BJ (cell line): ENCODE data around the gene IPO11. TPM values are rescaled to one million over a fixed set of nuclear protein-coding genes. Genes with fewer than 3 reads are reported as not detected.
A peak's percentile ranks its signal among the peaks of the same experiment; 100 is the strongest.

Source experiments
- CTCF ChIA-PET: fragments of 350-600 bp; formaldehyde crosslinking; extraction: SDS; loops from one replicate; lab custom pipeline; 2021; ENCODE audit warnings: antibody characterized with exemption, inconsistent platforms; lab: Yijun Ruan, JAX
- POLR2A ChIA-PET: fragments of 300-600 bp; sonication (Branson Sonifier 250); formaldehyde crosslinking; extraction: SDS; loops from one replicate; lab custom pipeline; 2021; ENCODE audit warnings: antibody characterized with exemption; lab: Charles Lee
- DNase-seq: peaks from one replicate; pipeline ENCODE4 v3.0.0-alpha.2; 2011; ENCODE audit warnings: low read depth
- H3K27me3 ChIP-seq: 2 replicates; pipeline ENCODE4 v1.6.0; 2011; ENCODE audit warnings: low read length; ENCODE audit not compliant: control insufficient read depth, insufficient read depth
- H3K36me3 ChIP-seq: 2 replicates; pipeline ENCODE4 v1.5.1; 2011; ENCODE audit warnings: low read length; ENCODE audit not compliant: control insufficient read depth, insufficient read depth
- H3K4me3 ChIP-seq: 2 replicates; pipeline ENCODE4 v1.5.1; 2011; ENCODE audit warnings: low read depth, mild to moderate bottlenecking, control low read depth, low read length
- CTCF ChIP-seq: IDR thresholded peaks from 2 replicates; pipeline ENCODE4 v1.5.1; 2011; ENCODE audit warnings: low read depth, mild to moderate bottlenecking, control low read depth, inconsistent platforms, low read length, moderate library complexity; ENCODE audit not compliant: insufficient read depth
- polyA plus RNA-seq: library from polyadenylated mRNA; depleted of rRNA; stranded (reverse); fragments of >200 nt; gene quantifications from 2 replicates; pipeline ENCODE4 v1.2.3, GENCODE V29; 2011

IPO11 gene
- polyA plus RNA-seq, 1 experiment = 25.7 TPM

DNA sequence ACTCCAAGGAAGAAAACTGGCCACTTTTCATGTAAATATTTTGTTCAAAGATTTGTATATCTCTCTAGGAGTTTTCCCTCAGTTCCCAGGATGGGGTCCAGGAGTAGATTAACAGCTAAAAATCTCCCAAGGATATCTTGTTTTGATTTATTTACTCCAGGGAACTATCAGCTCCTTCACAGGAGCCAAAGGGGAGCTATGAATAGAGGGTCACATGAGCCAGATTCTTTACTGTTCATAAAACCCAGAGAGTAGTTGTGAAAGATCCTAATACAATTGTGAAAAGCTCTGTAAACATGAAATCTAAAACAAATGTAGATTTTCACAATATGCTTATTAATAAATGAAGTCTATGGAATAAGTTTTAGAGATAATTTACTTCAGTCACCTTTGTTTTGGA is 25.7 kb upstream of the IPO11 start:
- DNase-seq = no peak
- CTCF ChIA-PET = interaction anchor here (1.3 to 1.7 kb wide), 2 partner anchors 8 to 15 kb away, joined by 4 to 5 read pairs; no protein-coding TSS in a partner anchor
- TF ChIP-seq CTCF = no peak
- H3K36me3 ChIP-seq = peaks cover 2% of the 10 kb centered on the region
- H3K27me3 ChIP-seq = no peaks in the 10 kb centered on the region
- POLR2A ChIA-PET = no interaction called here
- no peak overlapping the region for H3K4me3 ChIP-seq

GRCh38 chr5:62395210-62395950 is 17.2 kb upstream of the IPO11 start:
- peaks cover 10% of the 10 kb centered on the region for H3K36me3 ChIP-seq
- ChIA-PET CTCF (interaction anchor here (0.6 kb wide), 1 partner anchor 1382 kb away, joined by 3 read pairs; no protein-coding TSS in a partner anchor), POLR2A (no interaction called here)
- no peak for DNase-seq
- no peak overlapping the region for H3K4me3 ChIP-seq
- no peaks in the 10 kb centered on the region for H3K27me3 ChIP-seq
- no peak for TF ChIP-seq CTCF

GRCh38 chr5:62403411-62404250 is 8.9 kb upstream of the IPO11 start, which contains the start of gene DIMT1:
TSS of gene DIMT1 (minus strand) at chr5:62403905. CDS start at chr5:62403772, 133 bp downstream.
- H3K27me3 ChIP-seq = no peaks in the 10 kb centered on the region
- ChIA-PET CTCF (interaction anchor here (1.1 to 2.6 kb wide), 4 partner anchors 8 to 16 kb away, joined by 3 to 8 read pairs (median 4); partner anchors contain the start of gene IPO11), POLR2A (interaction anchor here (0.6 to 1.6 kb wide), 5 partner anchors 9 to 114 kb away, joined by 3 to 13 read pairs (median 4); partner anchors contain the start of gene IPO11)
- peak within 1 kb of the TSS; percentile 92 for H3K4me3 ChIP-seq
- H3K36me3 ChIP-seq = no peaks in the 10 kb centered on the region
- peak; percentile 86 for DNase-seq
- TF ChIP-seq CTCF = no peak

DNA sequence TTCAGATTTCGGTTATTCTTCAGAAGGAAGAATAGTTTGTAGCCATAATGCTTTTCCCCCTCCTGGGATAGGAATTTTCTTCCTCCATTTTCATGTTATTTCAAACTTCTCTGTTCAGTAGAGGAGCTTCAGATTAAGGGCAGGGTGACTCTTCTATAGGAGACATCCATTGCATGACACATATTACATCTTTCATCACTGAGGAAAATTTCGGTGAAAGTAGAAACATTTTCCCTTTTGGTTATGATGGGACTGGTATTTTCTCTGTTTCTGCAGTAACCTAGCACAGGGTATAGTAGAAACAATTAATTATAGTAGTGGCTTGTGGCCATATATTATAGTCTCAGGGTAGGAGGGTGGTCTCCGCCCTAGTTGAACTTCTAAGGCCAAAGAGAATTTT is 1.1 kb downstream of the IPO11 start:
- CTCF ChIA-PET = no interaction called here
- Histone ChIP-seq H3K4me3 (peak overlapping the region; percentile 89), H3K27me3 (no peaks in the 10 kb centered on the region), H3K36me3 (no peaks in the 10 kb centered on the region)
- no peak for DNase-seq
- no peak for TF ChIP-seq CTCF
- POLR2A ChIA-PET = no interaction called here

GRCh38 chr5:62418462-62419076 is 6.0 kb downstream of the IPO11 start:
- Histone ChIP-seq H3K36me3 (no peaks in the 10 kb centered on the region), H3K27me3 (no peaks in the 10 kb centered on the region), H3K4me3 (no peak overlapping the region)
- CTCF ChIA-PET = interaction anchor here (1.4 kb wide), 1 partner anchor 15 kb away, joined by 4 read pairs; the partner anchor contains the start of gene DIMT1
- DNase-seq = no peak
- no peak for TF ChIP-seq CTCF
- POLR2A ChIA-PET = no interaction called here
